Omental fat pad (tissue), 4 donors: Measurements from ENCODE around the gene NFE2. TPM values are rescaled to one million over a fixed set of nuclear protein-coding genes. Genes with fewer than 3 reads are reported as not detected.
A peak's percentile ranks its signal among the peaks of the same experiment; 100 is the strongest.

Source experiments
- ATAC-seq: fragments of 150-250 bp; one replicate; pipeline ENCODE4 v1.9.1; 2016; ENCODE audit warnings: mild to moderate bottlenecking, moderate library complexity; ENCODE audit not compliant: low FRiP score
- DNase-seq: peaks from one replicate; pipeline ENCODE4 v3.0.0-alpha.2; 2019; ENCODE audit warnings: low spot score
- CTCF ChIP-seq, 3 donors: fragments of 450-650 bp; IDR thresholded peaks; one replicate each; pipeline ENCODE4 v1.5.1; 2016 to 2017; ENCODE audit warnings: antibody characterized with exemption in 3 of 3, mild to moderate bottlenecking in 3 of 3, moderate library complexity in 2 of 3
- total RNA-seq, 4 donors: library from RNA; depleted of rRNA; stranded (reverse); fragments of >200 nt; gene quantifications; one replicate each; pipeline ENCODE4 v1.1.0, GENCODE V29; 2016

Gene NFE2
- total RNA-seq, 4 donors from 2014 or later: 0.72 to 16.9 (median 2.1) TPM

DNA sequence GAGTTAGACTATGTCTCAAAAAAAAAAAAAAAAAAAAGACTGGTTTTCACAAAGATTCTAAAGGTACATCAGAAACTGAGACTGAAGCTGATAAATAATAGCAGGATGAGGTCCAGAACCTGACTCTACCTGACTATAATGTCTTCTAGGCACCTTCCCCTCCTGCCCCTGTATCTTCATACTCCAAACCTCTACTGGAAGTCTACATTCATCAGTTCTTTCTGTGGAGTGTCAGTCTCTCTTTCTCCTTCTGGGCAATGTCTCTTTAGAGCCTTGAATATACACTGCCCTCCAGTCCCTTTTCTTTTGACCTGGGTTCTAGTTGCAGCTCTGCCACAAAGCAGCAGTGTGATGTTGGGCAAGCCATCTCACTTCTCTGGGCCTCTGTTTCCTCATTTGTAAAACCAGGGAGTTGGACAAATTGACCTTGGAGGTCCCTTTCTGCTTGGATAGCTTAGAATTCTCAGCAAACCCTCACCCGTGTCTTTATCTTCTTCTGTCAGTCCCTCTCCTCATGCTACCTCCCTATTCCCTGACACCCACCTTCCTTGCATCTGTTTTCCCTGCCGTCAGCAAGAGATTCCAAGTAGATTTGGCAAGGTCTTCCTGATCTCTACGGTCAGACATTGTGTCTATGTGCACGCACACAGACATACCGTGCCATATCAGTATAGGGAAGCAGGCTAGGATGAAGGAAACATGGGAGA, 4.3 kb downstream of the NFE2 start:
- no peak for TF ChIP-seq CTCF (IDR thresholded peaks at IDR 0.05)
- ATAC-seq (no peak), DNase-seq (no peak)

GRCh38 chr12:54294953-54295566, 5.8 kb downstream of the NFE2 start:
- no peak for DNase-seq
- no peak for TF ChIP-seq CTCF (IDR thresholded peaks at IDR 0.05)
- no peak for ATAC-seq

DNA sequence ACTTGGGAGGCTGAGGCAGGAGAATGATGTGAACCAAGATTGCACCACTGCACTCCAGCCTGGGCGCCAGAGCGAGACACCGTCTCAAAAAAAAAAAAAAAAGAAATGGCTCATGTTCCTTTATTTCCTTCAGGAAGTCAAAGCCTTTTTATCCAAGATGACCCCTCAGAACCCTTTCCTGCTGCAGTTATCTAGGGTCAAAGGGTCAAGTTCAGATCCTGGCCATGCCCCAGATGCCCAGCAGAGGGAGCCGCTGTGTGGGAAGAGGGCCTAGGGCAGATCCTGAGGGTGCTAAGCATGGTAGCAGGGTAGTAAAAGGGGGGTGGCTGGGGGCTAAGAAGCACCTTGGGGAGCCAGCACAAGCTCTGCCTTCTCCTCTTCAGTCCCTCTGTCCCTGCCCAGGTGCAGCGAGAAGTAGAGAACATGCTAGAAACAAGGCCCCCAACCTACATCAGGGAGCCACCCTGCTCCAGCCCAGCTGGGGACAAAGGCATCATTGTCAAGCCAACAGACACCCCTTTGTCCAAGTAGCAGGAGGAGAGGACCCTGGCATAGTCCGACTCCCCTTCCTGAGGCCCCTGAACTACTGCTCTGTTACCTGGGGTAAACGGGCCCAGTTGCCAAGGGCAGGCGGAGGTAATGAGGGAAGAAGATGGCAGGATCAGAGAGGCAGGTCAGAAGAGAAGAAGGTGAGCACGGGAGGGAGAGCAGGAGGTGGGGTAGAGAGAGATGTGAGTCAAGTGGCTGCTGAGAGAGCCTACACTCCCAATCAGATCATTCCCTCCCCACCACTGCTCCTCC, 6.5 kb downstream of the NFE2 start:
- ATAC-seq: peak; percentile 63
- DNase-seq: peak; percentile 48
- TF ChIP-seq CTCF (IDR thresholded peaks at IDR 0.05): peak in 2 of 3 donors; percentile 21 to 26

GRCh38 chr12:54292931-54293241, 7.9 kb downstream of the NFE2 start:
- ATAC-seq: no peak
- TF ChIP-seq CTCF (IDR thresholded peaks at IDR 0.05): no peak
- no peak for DNase-seq

- no peak for TF ChIP-seq CTCF (IDR thresholded peaks at IDR 0.05)
- DNase-seq: no peak
These were observed 8.5 kb downstream of the NFE2 start for GRCh38 chr12:54292083-54292930.

DNA sequence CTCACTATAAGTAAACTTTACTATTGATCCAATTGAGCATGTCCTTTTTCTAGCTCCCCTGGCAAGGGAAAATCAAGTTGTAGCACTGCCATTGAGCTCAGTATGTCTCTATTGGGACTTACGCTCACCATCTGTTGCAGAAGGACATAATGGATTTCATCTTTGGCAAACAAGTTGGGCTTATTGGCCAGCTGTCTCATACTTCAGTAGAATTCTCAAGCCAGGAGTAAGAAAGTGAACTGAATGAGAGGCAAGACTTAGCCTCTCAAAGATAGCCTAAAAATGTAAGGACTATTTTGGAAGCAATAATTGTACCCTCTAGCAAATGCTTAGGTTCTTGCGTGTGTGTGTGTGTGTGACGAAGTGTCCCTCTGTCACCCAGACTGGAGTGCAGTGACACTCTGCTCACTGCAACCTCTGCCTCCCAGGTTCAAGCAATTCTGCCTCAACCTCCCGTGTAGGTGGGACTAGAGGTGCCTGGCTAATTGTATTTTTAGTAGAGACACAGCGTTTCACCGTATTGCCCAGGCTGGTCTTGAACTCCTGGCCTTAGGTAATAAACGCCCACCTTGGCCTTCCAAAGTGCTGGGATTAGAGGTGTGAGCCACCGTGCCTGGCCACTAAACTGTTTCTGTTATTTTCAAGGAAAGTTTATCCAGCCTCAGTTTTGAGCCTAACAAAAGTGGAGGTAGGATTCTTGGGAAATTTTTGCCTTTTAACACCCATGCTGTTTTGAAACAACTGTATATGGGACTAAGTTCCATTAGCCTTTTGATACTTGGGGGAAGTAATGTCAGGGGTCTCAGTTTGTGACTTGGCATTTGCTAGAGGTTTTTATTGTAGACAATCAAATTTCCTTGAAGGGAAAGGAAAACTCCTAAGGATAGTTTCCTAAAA, 13.3 kb downstream of the NFE2 start:
- no peak for DNase-seq
- TF ChIP-seq CTCF (IDR thresholded peaks at IDR 0.05): no peak
- ATAC-seq: no peak

More at GRCh38 chr12:54292083-54292930, 8.5 kb downstream of the NFE2 start:
- no peak for ATAC-seq
